Neural cell (in vitro differentiated cells): ENCODE measurements around the gene PLEKHA8. TPM values are rescaled to one million over a fixed set of nuclear protein-coding genes. Genes with fewer than 3 reads are reported as not detected.
"Not testable (repeated sequence)": the region's sequence is repeated elsewhere in the genome, so short reads cannot be mapped to it uniquely, and the experiment has no call there.

Source experiments
- H2AFZ ChIP-seq: fragments of 200-600, 300-800 bp; sonication (generic), shearing (Covaris generic); 2 replicates; pipeline ENCODE4 v1.6.0; 2014; ENCODE audit warnings: low read depth, mild to moderate bottlenecking, antibody characterized with exemption, low read length, moderate library complexity
- H3F3A ChIP-seq: fragments of 200-600 bp; shearing (Covaris generic); 2 replicates; pipeline ENCODE4 v1.6.1; 2016; ENCODE audit warnings: mild to moderate bottlenecking, moderate library complexity, mixed read lengths, antibody characterized with exemption, low read length; ENCODE audit not compliant: insufficient read depth, poor library complexity, severe bottlenecking
- H3K27ac ChIP-seq: fragments of 200-600, 300-800 bp; sonication (generic), shearing (Covaris generic); 2 replicates; pipeline ENCODE4 v1.5.1; 2014; ENCODE audit warnings: mild to moderate bottlenecking, low read length, moderate library complexity
- H3K27me3 ChIP-seq: fragments of 300-800, 200-600 bp; sonication (generic), shearing (Covaris generic); 2 replicates; pipeline ENCODE4 v1.6.0; 2014; ENCODE audit warnings: mild to moderate bottlenecking, low read depth, low read length, moderate library complexity; ENCODE audit not compliant: insufficient read depth
- H3K36me3 ChIP-seq: fragments of 300-800, 200-600 bp; sonication (generic), shearing (Covaris generic); 2 replicates; pipeline ENCODE4 v1.5.1; 2014; ENCODE audit warnings: mild to moderate bottlenecking, antibody characterized with exemption, low read length, moderate library complexity; ENCODE audit not compliant: insufficient read depth
- H3K4me2 ChIP-seq: fragments of 300-800, 200-600 bp; sonication (generic), shearing (Covaris generic); 2 replicates; pipeline ENCODE4 v1.6.0; 2014; ENCODE audit warnings: mild to moderate bottlenecking, low read length
- H3K4me3 ChIP-seq: fragments of 300-800, 200-600 bp; sonication (generic), shearing (Covaris generic); 2 replicates; pipeline ENCODE4 v1.5.1; 2014; ENCODE audit warnings: mild to moderate bottlenecking, low read length, moderate library complexity
- H3K79me2 ChIP-seq: fragments of 200-600 bp; shearing (Covaris generic); replicated peaks from 2 replicates; pipeline ENCODE4 v1.6.0; 2014; ENCODE audit warnings: mild to moderate bottlenecking, low read length, moderate library complexity; ENCODE audit not compliant: insufficient read depth
- H3K9ac ChIP-seq: fragments of 300-800, 200-600 bp; sonication (generic), shearing (Covaris generic); 2 replicates; pipeline ENCODE4 v1.6.1; 2016; ENCODE audit warnings: mild to moderate bottlenecking, low read length, mixed read lengths
- H3K9me2 ChIP-seq: fragments of 200-600 bp; shearing (Covaris generic); 2 replicates; pipeline ENCODE4 v1.6.1; 2016; ENCODE audit warnings: mild to moderate bottlenecking, low read length, mixed read lengths; ENCODE audit not compliant: insufficient read depth
- H3K9me3 ChIP-seq: fragments of 200-600, 300-800 bp; sonication (generic), shearing (Covaris generic); 2 replicates; pipeline ENCODE4 v1.6.1; 2016; ENCODE audit warnings: mild to moderate bottlenecking, mixed run types, low read length, moderate library complexity, mixed read lengths
- H4K20me1 ChIP-seq: fragments of 200-600 bp; shearing (Covaris generic); 2 replicates; pipeline ENCODE4 v1.6.1; 2016; ENCODE audit warnings: mild to moderate bottlenecking, mixed run types; ENCODE audit not compliant: insufficient read depth
- EP300 ChIP-seq: fragments of 450-650 bp; conservative IDR thresholded peaks from 2 replicates; pipeline ENCODE4 v1.6.1; 2014; ENCODE audit warnings: antibody characterized with exemption, mild to moderate bottlenecking, moderate library complexity; ENCODE audit not compliant: poor library complexity, severe bottlenecking
- EZH2 ChIP-seq: fragments of 200-600, 300-800 bp; shearing (Covaris generic), sonication (generic); IDR thresholded peaks from 2 replicates; pipeline ENCODE4 v1.6.1; 2014; ENCODE audit warnings: antibody characterized with exemption, low read length, borderline replicate concordance, mild to moderate bottlenecking; ENCODE audit not compliant: insufficient read depth, poor library complexity, severe bottlenecking
- MXI1 ChIP-seq: fragments of 450-650 bp; conservative IDR thresholded peaks from 2 replicates; pipeline ENCODE4 v1.6.1; 2014; ENCODE audit warnings: antibody characterized with exemption, mild to moderate bottlenecking; ENCODE audit not compliant: poor library complexity, severe bottlenecking
- POLR2AphosphoS5 ChIP-seq: IDR thresholded peaks from 2 replicates; pipeline ENCODE4 v1.6.1; 2012
- RAD21 ChIP-seq: fragments of 450-650 bp; conservative IDR thresholded peaks from 2 replicates; pipeline ENCODE4 v1.6.1; 2014; ENCODE audit warnings: antibody characterized with exemption, mild to moderate bottlenecking, moderate library complexity
- SMC3 ChIP-seq: fragments of 450-650 bp; conservative IDR thresholded peaks from 2 replicates; pipeline ENCODE4 v1.6.1; 2014; ENCODE audit warnings: antibody characterized with exemption, mild to moderate bottlenecking, moderate library complexity; ENCODE audit not compliant: poor library complexity
- TAF1 ChIP-seq: IDR thresholded peaks from 2 replicates; pipeline ENCODE4 v1.6.1; 2012; ENCODE audit warnings: low read depth
- polyA plus RNA-seq: library from polyadenylated mRNA; depleted of rRNA; stranded (reverse); fragments of >200 nt; gene quantifications from 2 replicates; pipeline ENCODE4 v1.2.3, GENCODE V29; 2014
- TF ChIP-seq, protein P1 (sequence below): fragments of 450-650 bp; IDR thresholded peaks from 2 replicates; pipeline ENCODE4 v1.5.1; 2014; ENCODE audit warnings: antibody characterized with exemption, mild to moderate bottlenecking, moderate library complexity; ENCODE audit not compliant: poor library complexity, severe bottlenecking
- TF ChIP-seq, protein P2 (sequence below): IDR thresholded peaks from 2 replicates; pipeline ENCODE4 v1.6.1; 2012; ENCODE audit warnings: borderline replicate concordance

The PLEKHA8 gene
- polyA plus RNA-seq, 1 donor from 2014 or later, result 43.1 TPM

DNA sequence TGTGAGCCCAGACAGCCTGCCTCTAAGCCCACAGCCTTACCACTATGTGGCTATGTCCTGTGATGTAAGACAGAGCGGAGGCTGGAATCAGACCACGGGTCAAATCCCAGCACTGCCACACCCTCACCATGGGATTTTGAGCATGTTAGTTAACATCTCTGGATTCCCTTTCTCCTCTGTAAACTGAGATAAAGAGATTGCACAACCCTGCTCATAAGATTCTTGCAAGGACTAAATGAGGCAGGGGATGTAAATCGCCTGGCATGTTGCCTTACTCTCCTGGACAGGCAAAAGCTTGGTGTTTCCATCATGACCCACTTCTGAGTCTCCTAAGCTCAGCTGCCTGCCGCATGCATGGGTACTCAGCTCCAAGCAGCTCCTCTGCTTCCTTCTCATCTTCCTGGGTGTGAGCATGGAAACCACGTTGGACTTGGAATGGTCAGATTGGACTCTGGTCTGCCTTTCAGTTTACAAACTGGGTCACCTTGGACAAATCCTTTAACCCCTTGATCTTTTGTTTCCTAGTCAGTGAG, 65.3 kb downstream of the PLEKHA8 start:
- H3K27ac ChIP-seq, result no peak overlapping the region
- no peak overlapping the region for H3K4me3 ChIP-seq
- H3K27me3 ChIP-seq, result no peaks in the 10 kb centered on the region
- no peak overlapping the region for H3K4me2 ChIP-seq
- no peak for TF ChIP-seq EZH2
- TF ChIP-seq POLR2AphosphoS5, result no peak
- TF ChIP-seq RAD21, result no peak
- TF ChIP-seq, protein P1, sequence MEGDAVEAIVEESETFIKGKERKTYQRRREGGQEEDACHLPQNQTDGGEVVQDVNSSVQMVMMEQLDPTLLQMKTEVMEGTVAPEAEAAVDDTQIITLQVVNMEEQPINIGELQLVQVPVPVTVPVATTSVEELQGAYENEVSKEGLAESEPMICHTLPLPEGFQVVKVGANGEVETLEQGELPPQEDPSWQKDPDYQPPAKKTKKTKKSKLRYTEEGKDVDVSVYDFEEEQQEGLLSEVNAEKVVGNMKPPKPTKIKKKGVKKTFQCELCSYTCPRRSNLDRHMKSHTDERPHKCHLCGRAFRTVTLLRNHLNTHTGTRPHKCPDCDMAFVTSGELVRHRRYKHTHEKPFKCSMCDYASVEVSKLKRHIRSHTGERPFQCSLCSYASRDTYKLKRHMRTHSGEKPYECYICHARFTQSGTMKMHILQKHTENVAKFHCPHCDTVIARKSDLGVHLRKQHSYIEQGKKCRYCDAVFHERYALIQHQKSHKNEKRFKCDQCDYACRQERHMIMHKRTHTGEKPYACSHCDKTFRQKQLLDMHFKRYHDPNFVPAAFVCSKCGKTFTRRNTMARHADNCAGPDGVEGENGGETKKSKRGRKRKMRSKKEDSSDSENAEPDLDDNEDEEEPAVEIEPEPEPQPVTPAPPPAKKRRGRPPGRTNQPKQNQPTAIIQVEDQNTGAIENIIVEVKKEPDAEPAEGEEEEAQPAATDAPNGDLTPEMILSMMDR, result no peak
- TF ChIP-seq EP300, result no peak
- TF ChIP-seq MXI1, result no peak
- TF ChIP-seq, protein P2, sequence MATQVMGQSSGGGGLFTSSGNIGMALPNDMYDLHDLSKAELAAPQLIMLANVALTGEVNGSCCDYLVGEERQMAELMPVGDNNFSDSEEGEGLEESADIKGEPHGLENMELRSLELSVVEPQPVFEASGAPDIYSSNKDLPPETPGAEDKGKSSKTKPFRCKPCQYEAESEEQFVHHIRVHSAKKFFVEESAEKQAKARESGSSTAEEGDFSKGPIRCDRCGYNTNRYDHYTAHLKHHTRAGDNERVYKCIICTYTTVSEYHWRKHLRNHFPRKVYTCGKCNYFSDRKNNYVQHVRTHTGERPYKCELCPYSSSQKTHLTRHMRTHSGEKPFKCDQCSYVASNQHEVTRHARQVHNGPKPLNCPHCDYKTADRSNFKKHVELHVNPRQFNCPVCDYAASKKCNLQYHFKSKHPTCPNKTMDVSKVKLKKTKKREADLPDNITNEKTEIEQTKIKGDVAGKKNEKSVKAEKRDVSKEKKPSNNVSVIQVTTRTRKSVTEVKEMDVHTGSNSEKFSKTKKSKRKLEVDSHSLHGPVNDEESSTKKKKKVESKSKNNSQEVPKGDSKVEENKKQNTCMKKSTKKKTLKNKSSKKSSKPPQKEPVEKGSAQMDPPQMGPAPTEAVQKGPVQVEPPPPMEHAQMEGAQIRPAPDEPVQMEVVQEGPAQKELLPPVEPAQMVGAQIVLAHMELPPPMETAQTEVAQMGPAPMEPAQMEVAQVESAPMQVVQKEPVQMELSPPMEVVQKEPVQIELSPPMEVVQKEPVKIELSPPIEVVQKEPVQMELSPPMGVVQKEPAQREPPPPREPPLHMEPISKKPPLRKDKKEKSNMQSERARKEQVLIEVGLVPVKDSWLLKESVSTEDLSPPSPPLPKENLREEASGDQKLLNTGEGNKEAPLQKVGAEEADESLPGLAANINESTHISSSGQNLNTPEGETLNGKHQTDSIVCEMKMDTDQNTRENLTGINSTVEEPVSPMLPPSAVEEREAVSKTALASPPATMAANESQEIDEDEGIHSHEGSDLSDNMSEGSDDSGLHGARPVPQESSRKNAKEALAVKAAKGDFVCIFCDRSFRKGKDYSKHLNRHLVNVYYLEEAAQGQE, result no peak
- no peak for TF ChIP-seq SMC3
- no peak for TF ChIP-seq TAF1
- no peaks in the 10 kb centered on the region for H3K9me2 ChIP-seq
- H4K20me1 ChIP-seq, result no peaks in the 10 kb centered on the region
- no peak overlapping the region for H3K9ac ChIP-seq
- H3F3A ChIP-seq, result no peaks in the 10 kb centered on the region
- no peaks in the 10 kb centered on the region for H3K9me3 ChIP-seq
- H3K36me3 ChIP-seq, result no peaks in the 10 kb centered on the region
- no peak overlapping the region for H2AFZ ChIP-seq
- H3K79me2 ChIP-seq, result no peaks in the 10 kb centered on the region

DNA sequence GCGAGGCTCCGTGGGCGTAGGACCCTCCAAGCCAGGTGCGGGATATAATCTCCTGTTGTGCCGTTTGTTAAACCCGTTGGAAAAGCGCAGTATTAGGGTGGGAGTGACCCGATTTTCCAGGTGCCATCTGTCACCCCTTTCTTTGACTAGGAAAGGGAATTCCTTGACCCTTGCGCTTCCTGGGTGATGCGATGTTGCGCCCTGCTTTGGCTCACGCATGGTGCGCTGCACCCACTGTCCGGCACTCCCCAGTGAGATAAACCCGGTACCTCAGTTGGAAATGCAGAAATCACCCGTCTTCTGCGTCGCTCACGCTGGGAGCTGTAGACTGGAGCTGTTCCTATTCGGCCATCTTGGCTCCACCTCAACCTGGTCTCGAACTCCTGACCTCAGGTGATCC, 70.4 kb downstream of the PLEKHA8 start:
- H3K9me2 ChIP-seq, H3K27ac ChIP-seq, H4K20me1 ChIP-seq, H2AFZ ChIP-seq, H3K27me3 ChIP-seq, H3K4me2 ChIP-seq, H3K4me3 ChIP-seq, H3K79me2 ChIP-seq, H3K9ac ChIP-seq, H3K9me3 ChIP-seq, H3F3A ChIP-seq, H3K36me3 ChIP-seq: not testable (repeated sequence)

- no peak overlapping the region for H3K4me3 ChIP-seq
- TF ChIP-seq EZH2 (no peak), MXI1 (no peak), RAD21 (no peak), SMC3 (no peak), POLR2AphosphoS5 (no peak), TAF1 (no peak), EP300 (no peak)
- TF ChIP-seq, protein P1, result no peak
- TF ChIP-seq, protein P2, result no peak
Measured at GRCh38 chr7:30102281-30102680, 74.1 kb downstream of the PLEKHA8 start.

More at GRCh38 chr7:30102281-30102680, 74.1 kb downstream of the PLEKHA8 start:
- Histone ChIP-seq H3K27ac (no peak overlapping the region), H3K9me3 (no peaks in the 10 kb centered on the region), H3K27me3 (no peaks in the 10 kb centered on the region), H3K9me2 (no peaks in the 10 kb centered on the region), H4K20me1 (no peaks in the 10 kb centered on the region), H3K36me3 (no peaks in the 10 kb centered on the region), H3K4me2 (no peak overlapping the region), H3F3A (no peaks in the 10 kb centered on the region), H3K79me2 (no peaks in the 10 kb centered on the region), H3K9ac (no peak overlapping the region), H2AFZ (no peak overlapping the region)
